Naive B cell (primary cell): ENCODE data around the gene AK1. TPM values are rescaled to one million over a fixed set of nuclear protein-coding genes. Genes with fewer than 3 reads are reported as not detected.

Source experiments
- ATAC-seq, 2 donors: fragments of 150-1000 bp; cut with Tn5 transposase; 2 replicates each; pipeline ENCODE4 v1.10.0; 2021; ENCODE audit warnings: low read depth in 2 of 2, mild to moderate bottlenecking in 2 of 2, moderate library complexity in 2 of 2
- DNase-seq: peaks from one replicate; pipeline ENCODE4 v3.0.0; 2022
- H3K27ac Mint-ChIP-seq, 6 donors: one replicate each; pipeline ENCODE4 v1.8.0; 2020 to 2022; ENCODE audit warnings: mild to moderate bottlenecking in 6 of 6, mixed read lengths in 6 of 6, moderate library complexity in 5 of 6, inconsistent platforms in 2 of 6
- H3K27me3 Mint-ChIP-seq, 3 donors: one replicate each; pipeline ENCODE4 v1.8.0; 2021 to 2022; ENCODE audit warnings: mixed read lengths in 3 of 3, mild to moderate bottlenecking in 1 of 3
- H3K36me3 Mint-ChIP-seq, 2 donors: one replicate each; pipeline ENCODE4 v1.8.0; 2020 to 2022; ENCODE audit warnings: mixed read lengths in 2 of 2, inconsistent platforms in 1 of 2, mild to moderate bottlenecking in 1 of 2
- H3K4me1 Mint-ChIP-seq, 3 donors: one replicate each; pipeline ENCODE4 v1.8.0; 2020 to 2022; ENCODE audit warnings: mixed read lengths in 3 of 3, inconsistent platforms in 1 of 3, mild to moderate bottlenecking in 1 of 3, moderate library complexity in 1 of 3
- H3K4me3 Mint-ChIP-seq, 8 donors: one replicate each; pipeline ENCODE4 v1.8.0; 2020 to 2022; ENCODE audit warnings: mild to moderate bottlenecking in 8 of 8, mixed read lengths in 8 of 8, moderate library complexity in 8 of 8, inconsistent platforms in 2 of 8
- H3K9me3 Mint-ChIP-seq, 7 donors: one replicate each; pipeline ENCODE4 v1.8.0; 2020 to 2022; ENCODE audit warnings: mixed read lengths in 7 of 7, mild to moderate bottlenecking in 5 of 7, inconsistent platforms in 2 of 7, moderate library complexity in 1 of 7
- polyA plus RNA-seq, 6 donors: library from polyadenylated mRNA; unstranded; fragments of 300-500 nt; fragmentation: Illumina TruSeq; gene quantifications; one replicate each; pipeline ENCODE4 v1.2.3, GENCODE V29; 2021; ENCODE audit warnings: low read depth in 6 of 6

The AK1 gene
- polyA plus RNA-seq, 6 donors from 2014 or later, result not detected

- DNase-seq, result peak; percentile 90
- no peaks in the 10 kb centered on the region for H3K27me3 Mint-ChIP-seq
- H3K36me3 Mint-ChIP-seq, result peaks cover 0 to 5% of the 10 kb centered on the region in 2 donors
- peak; percentile 69 to 75 for ATAC-seq
- peak within 1 kb of the TSS; percentile 95 to 99 (median 99) for H3K27ac Mint-ChIP-seq
- no peaks in the 10 kb centered on the region for H3K9me3 Mint-ChIP-seq
- peak within 1 kb of the TSS; percentile 85 to 99 (median 94) for H3K4me3 Mint-ChIP-seq
- H3K4me1 Mint-ChIP-seq, result peaks cover 32 to 72% (median 52%) of the 10 kb centered on the region in 3 donors
Measured at GRCh38 chr9:127916720-127917581, 39.5 kb upstream of the AK1 start, which contains the start of gene ST6GALNAC4. TSS of gene ST6GALNAC4 (minus strand) at chr9:127917041. CDS start at chr9:127916419, 622 bp downstream.

- H3K4me3 Mint-ChIP-seq, result peak overlapping the region; percentile 85 to 99 (median 94)
- H3K9me3 Mint-ChIP-seq, result no peaks in the 10 kb centered on the region
- no peaks in the 10 kb centered on the region for H3K27me3 Mint-ChIP-seq
- H3K4me1 Mint-ChIP-seq, result peaks cover 29 to 75% (median 49%) of the 10 kb centered on the region in 3 donors
- H3K36me3 Mint-ChIP-seq, result peaks cover 2 to 6% of the 10 kb centered on the region in 2 donors
- DNase-seq (peak; percentile 89), ATAC-seq (peak; percentile 62 to 63)
- peak overlapping the region; percentile 95 to 98 (median 98) for H3K27ac Mint-ChIP-seq
Measured at GRCh38 chr9:127915801-127916719, 38.6 kb upstream of the AK1 start.

GRCh38 chr9:127915325-127915752 lies 37.9 kb upstream of the AK1 start:
- Mint-ChIP-seq H3K27ac (peak overlapping the region; percentile 95 to 98 (median 98)), H3K4me1 (peaks cover 30 to 76% (median 56%) of the 10 kb centered on the region in 3 donors), H3K27me3 (no peaks in the 10 kb centered on the region), H3K36me3 (peaks cover 9 to 10% of the 10 kb centered on the region in 2 donors), H3K4me3 (peak overlapping the region; percentile 85 to 99 (median 94)), H3K9me3 (no peaks in the 10 kb centered on the region)
- ATAC-seq, result no peak
- DNase-seq, result no peak

GRCh38 chr9:127913682-127914081 lies 36.2 kb upstream of the AK1 start:
- H3K36me3 Mint-ChIP-seq, result peaks cover 10% of the 10 kb centered on the region in 2 donors
- DNase-seq (no peak), ATAC-seq (no peak)
- H3K9me3 Mint-ChIP-seq, result no peaks in the 10 kb centered on the region
- no peaks in the 10 kb centered on the region for H3K27me3 Mint-ChIP-seq
- peak overlapping the region in 1 of 8 donors; percentile 32 for H3K4me3 Mint-ChIP-seq
- H3K4me1 Mint-ChIP-seq, result peaks cover 24 to 64% (median 49%) of the 10 kb centered on the region in 3 donors
- peak overlapping the region; percentile 22 to 96 (median 52) for H3K27ac Mint-ChIP-seq

GRCh38 chr9:127912882-127913281 lies 35.4 kb upstream of the AK1 start:
- no peak for DNase-seq
- Mint-ChIP-seq H3K4me3 (peak overlapping the region in 1 of 8 donors; percentile 59), H3K4me1 (peaks cover 17 to 58% (median 41%) of the 10 kb centered on the region in 3 donors), H3K36me3 (peaks cover 10% of the 10 kb centered on the region in 2 donors), H3K27me3 (no peaks in the 10 kb centered on the region), H3K9me3 (no peaks in the 10 kb centered on the region), H3K27ac (peak overlapping the region in 5 of 6 donors; percentile 15 to 96 (median 86))
- no peak for ATAC-seq

- Mint-ChIP-seq H3K27ac (peak overlapping the region in 3 of 6 donors; percentile 47 to 100 (median 76)), H3K4me1 (peaks cover 13 to 56% (median 35%) of the 10 kb centered on the region in 3 donors), H3K36me3 (peaks cover 10% of the 10 kb centered on the region in 2 donors), H3K9me3 (no peaks in the 10 kb centered on the region), H3K4me3 (no peak overlapping the region), H3K27me3 (no peaks in the 10 kb centered on the region)
- ATAC-seq (no peak), DNase-seq (no peak)
Measured at GRCh38 chr9:127912296-127912695, 34.8 kb upstream of the AK1 start.

GRCh38 chr9:127910613-127911205 lies 33.2 kb upstream of the AK1 start:
- DNase-seq, result no peak
- H3K27ac Mint-ChIP-seq, result peak overlapping the region in 5 of 6 donors; percentile 43 to 100 (median 92)
- peaks cover 10 to 66% (median 43%) of the 10 kb centered on the region in 3 donors for H3K4me1 Mint-ChIP-seq
- H3K27me3 Mint-ChIP-seq, result no peaks in the 10 kb centered on the region
- H3K36me3 Mint-ChIP-seq, result peaks cover 10% of the 10 kb centered on the region in 2 donors
- ATAC-seq, result no peak
- no peak overlapping the region for H3K4me3 Mint-ChIP-seq
- no peaks in the 10 kb centered on the region for H3K9me3 Mint-ChIP-seq

- H3K4me1 Mint-ChIP-seq, result peaks cover 15 to 67% (median 43%) of the 10 kb centered on the region in 3 donors
- ATAC-seq (no peak), DNase-seq (no peak)
- no peaks in the 10 kb centered on the region for H3K9me3 Mint-ChIP-seq
- H3K27me3 Mint-ChIP-seq, result no peaks in the 10 kb centered on the region
- peaks cover 10% of the 10 kb centered on the region in 2 donors for H3K36me3 Mint-ChIP-seq
- no peak overlapping the region for H3K4me3 Mint-ChIP-seq
- H3K27ac Mint-ChIP-seq, result peak overlapping the region in 4 of 6 donors; percentile 38 to 100 (median 60)
Measured at GRCh38 chr9:127909839-127910273, 32.4 kb upstream of the AK1 start.

GRCh38 chr9:127908660-127908926 lies 31.1 kb upstream of the AK1 start:
- DNase-seq (no peak), ATAC-seq (no peak)
- peaks cover 27 to 67% (median 52%) of the 10 kb centered on the region in 3 donors for H3K4me1 Mint-ChIP-seq
- no peak overlapping the region for H3K4me3 Mint-ChIP-seq
- no peaks in the 10 kb centered on the region for H3K9me3 Mint-ChIP-seq
- peak overlapping the region in 3 of 6 donors; percentile 53 to 100 (median 100) for H3K27ac Mint-ChIP-seq
- H3K36me3 Mint-ChIP-seq, result peaks cover 10% of the 10 kb centered on the region in 2 donors
- H3K27me3 Mint-ChIP-seq, result no peaks in the 10 kb centered on the region

GRCh38 chr9:127907867-127908659 lies 30.6 kb upstream of the AK1 start:
- Mint-ChIP-seq H3K27ac (peak overlapping the region in 4 of 6 donors; percentile 91 to 100 (median 100)), H3K4me1 (peaks cover 30 to 70% (median 55%) of the 10 kb centered on the region in 3 donors), H3K36me3 (peaks cover 10% of the 10 kb centered on the region in 2 donors), H3K9me3 (no peaks in the 10 kb centered on the region), H3K27me3 (no peaks in the 10 kb centered on the region), H3K4me3 (peak overlapping the region in 2 of 8 donors; percentile 55 to 66)
- ATAC-seq, result no peak
- no peak for DNase-seq

GRCh38 chr9:127905788-127906191 lies 28.3 kb upstream of the AK1 start:
- DNase-seq (peak; percentile 53), ATAC-seq (peak; percentile 52 to 55)
- H3K36me3 Mint-ChIP-seq, result peaks cover 1 to 5% of the 10 kb centered on the region in 2 donors
- no peaks in the 10 kb centered on the region for H3K9me3 Mint-ChIP-seq
- H3K27me3 Mint-ChIP-seq, result no peaks in the 10 kb centered on the region
- peak overlapping the region; percentile 74 to 92 (median 88) for H3K4me3 Mint-ChIP-seq
- peaks cover 30 to 67% (median 58%) of the 10 kb centered on the region in 3 donors for H3K4me1 Mint-ChIP-seq
- H3K27ac Mint-ChIP-seq, result peak overlapping the region; percentile 99 to 100 (median 100)
